H1 (cell line): Measurements from ENCODE around the gene DCTD.

ENCODE experiments used
- CTCF ChIP-seq, 3 experiments: IDR thresholded peaks; 1 replicate in 2 of 3; 2 replicates in 1 of 3; pipeline versions ENCODE4 v1.5.1 to v1.6.1; 2011; ENCODE audit warnings: low read length in 3 of 3, mild to moderate bottlenecking in 3 of 3, inconsistent platforms in 2 of 3, low read depth in 1 of 3, moderate library complexity in 1 of 3; ENCODE audit not compliant: insufficient read depth in 1 of 3; ENCODE audit errors: control extremely low read depth in 1 of 3
- RFX5 ChIP-seq: IDR thresholded peaks from 2 replicates; pipeline ENCODE4 v1.6.1; 2011; ENCODE audit warnings: low read depth, low read length, improper control_type of control experiment, borderline replicate concordance
- SIN3A ChIP-seq, 2 experiments: IDR thresholded peaks in 1 of 2; conservative IDR thresholded peaks in 1 of 2; 2 replicates each; pipeline ENCODE4 v1.6.1; 2011 to 2012; ENCODE audit warnings: low read length in 2 of 2, improper control_type of control experiment in 1 of 2, low read depth in 1 of 2, mild to moderate bottlenecking in 1 of 2
- SP2 ChIP-seq: IDR thresholded peaks from 2 replicates; pipeline ENCODE4 v1.6.1; 2012; ENCODE audit warnings: mild to moderate bottlenecking, low read length, inconsistent platforms
- TBP ChIP-seq: IDR thresholded peaks from 2 replicates; pipeline ENCODE4 v1.6.1; 2011; ENCODE audit warnings: low read depth, low read length, improper control_type of control experiment

- TF ChIP-seq CTCF (IDR thresholded peaks at IDR 0.05; ENCODE audit: control extremely low read depth in 1 of 3, insufficient read depth in 1 of 3, low read depth in 1 of 3, low read length in 3 of 3) (no peak), TBP (no peak), RFX5 (no peak), SP2 (no peak), SIN3A (conservative IDR thresholded peaks at IDR 0.05 in 1 of 2, IDR thresholded peaks at IDR 0.05 in 1 of 2; ENCODE audit: low read depth in 1 of 2, low read length in 2 of 2) (no peak)
These were observed 36.5 kb downstream of the DCTD start for GRCh38 chr4:182880387-182881356.
